K562 (cell line): ENCODE data around the gene DRICH1. TPM values are rescaled to one million over a fixed set of nuclear protein-coding genes. Genes with fewer than 3 reads are reported as not detected.

ENCODE experiments used
- ATAC-seq: fragments of 200-7000 bp; cut with Tn5 transposase; 3 replicates; pipeline ENCODE4 v1.9.1; 2020; ENCODE audit warnings: moderate library complexity
- BruUV-seq: library from RNA; stranded (reverse); fragments of 400-500 nt; replicated peaks from 2 replicates; lab custom pipeline; 2021; lab: Mats Ljungman, UMichigan
- CTCF ChIA-PET: fragments of 300-600 bp; formaldehyde crosslinking; extraction: SDS; loops from one replicate; lab custom pipeline; 2021; ENCODE audit warnings: low intra/inter-chr PET ratio; lab: Yijun Ruan, JAX
- POLR2A ChIA-PET: fragments of 300-600, 350-650 bp; sonication (Branson Sonifier 250); formaldehyde crosslinking; extraction: SDS; loops from one replicate; lab custom pipeline; 2021; ENCODE audit warnings: antibody characterized with exemption, inconsistent platforms; lab: Yijun Ruan, JAX
- DNase-seq, 4 experiments: peaks; one replicate each; pipeline versions ENCODE4 v3.0.0 to v3.0.0-alpha.2; 2011 to 2018; ENCODE audit warnings: low spot score in 3 of 4, mixed read lengths in 3 of 4; ENCODE audit errors: extremely low read depth in 1 of 4
- FAIRE-seq: peaks from 2 replicates; lab custom pipeline; 2011; peaks lifted over from hg19 to GRCh38; lab: Jason Lieb, UNC
- H2AFZ ChIP-seq: 2 replicates; pipeline ENCODE4 v1.6.0; 2011; ENCODE audit warnings: low read depth, low read length, control low read depth, inconsistent platforms
- H3K27ac ChIP-seq: fragments of 200-600 bp; 3 replicates; pipeline ENCODE4 v1.8.0; 2011; ENCODE audit warnings: low read depth, mild to moderate bottlenecking, control low read depth, inconsistent platforms, low read length, moderate library complexity, mixed read lengths; ENCODE audit errors: extremely low read depth
- H3K27me3 ChIP-seq, 2 experiments: fragments of 300-600 bp in 1 of 2; 2 replicates in 1 of 2; 3 replicates in 1 of 2; pipeline versions ENCODE4 v1.6.0 to v1.8.0; 2011; ENCODE audit warnings: inconsistent platforms in 2 of 2, low read length in 2 of 2, mild to moderate bottlenecking in 1 of 2, mixed read lengths in 1 of 2, moderate library complexity in 1 of 2; ENCODE audit not compliant: control insufficient read depth in 2 of 2, insufficient read depth in 2 of 2
- H3K36me3 ChIP-seq: fragments of 300-600 bp; 3 replicates; pipeline ENCODE4 v1.8.0; 2011; ENCODE audit warnings: mild to moderate bottlenecking, low read length, inconsistent platforms; ENCODE audit not compliant: control insufficient read depth, insufficient read depth
- H3K4me1 ChIP-seq, 2 experiments: fragments of 200-600 bp in 1 of 2; replicated peaks in 1 of 2; 2 replicates in 1 of 2; 3 replicates in 1 of 2; pipeline versions ENCODE4 v1.5.1 to v1.8.0; 2011; ENCODE audit warnings: inconsistent platforms in 2 of 2, low read length in 2 of 2, mild to moderate bottlenecking in 1 of 2, mixed read lengths in 1 of 2, moderate library complexity in 1 of 2; ENCODE audit not compliant: control insufficient read depth in 2 of 2, insufficient read depth in 2 of 2
- H3K4me2 ChIP-seq: 2 replicates; pipeline ENCODE4 v1.6.1; 2011; ENCODE audit warnings: low read length, control low read depth, inconsistent platforms, mixed read lengths; ENCODE audit not compliant: insufficient read depth
- H3K4me3 ChIP-seq: fragments of 200-600 bp; sonication (generic), shearing (Covaris generic); 2 replicates; pipeline ENCODE4 v1.5.1; 2016; ENCODE audit warnings: control low read depth, inconsistent platforms
- H3K79me2 ChIP-seq: fragments of 200-600 bp; 3 replicates; pipeline ENCODE4 v1.8.0; 2011; ENCODE audit warnings: low read length, inconsistent platforms; ENCODE audit not compliant: control insufficient read depth, insufficient read depth
- H3K9ac ChIP-seq, 2 experiments: 2 replicates each; pipeline versions ENCODE4 v1.6.0 to v1.6.1; 2011; ENCODE audit warnings: low read depth in 2 of 2, low read length in 2 of 2, control low read depth in 1 of 2, inconsistent platforms in 1 of 2, mild to moderate bottlenecking in 1 of 2, mixed read lengths in 1 of 2; ENCODE audit not compliant: insufficient read depth in 1 of 2
- H3K9me1 ChIP-seq: one replicate; pipeline ENCODE4 v1.6.0; 2011; ENCODE audit warnings: inconsistent platforms, mild to moderate bottlenecking, low read length, moderate library complexity; ENCODE audit not compliant: control insufficient read depth, insufficient read depth
- H3K9me3 ChIP-seq: replicated peaks from 2 replicates; pipeline ENCODE4 v1.5.1; 2011; ENCODE audit warnings: low read depth, low read length, inconsistent platforms; ENCODE audit not compliant: control insufficient read depth, insufficient read depth
- H4K20me1 ChIP-seq: replicated peaks from 2 replicates; pipeline ENCODE4 v1.6.1; 2011; ENCODE audit warnings: low read length, inconsistent platforms, mixed read lengths; ENCODE audit not compliant: control insufficient read depth, insufficient read depth
- ATF3 ChIP-seq, 2 experiments: fragments of 450-650 bp in 1 of 2; sonication (generic) in 1 of 2; formaldehyde crosslinking in 1 of 2; IDR thresholded peaks in 1 of 2; conservative IDR thresholded peaks in 1 of 2; 2 replicates each; pipeline versions ENCODE4 v1.6.1 to v1.8.1; 2016 to 2023; ENCODE audit warnings: mild to moderate bottlenecking in 2 of 2, moderate library complexity in 2 of 2, inconsistent platforms in 1 of 2, missing genetic modification reagents in 1 of 2
- CREB3 ChIP-seq: fragments of 450-650 bp; conservative IDR thresholded peaks from 2 replicates; pipeline ENCODE4 v1.6.1; 2016; ENCODE audit warnings: missing genetic modification characterization, low read depth, mild to moderate bottlenecking, missing compliant biosample characterization, moderate library complexity
- KDM5B ChIP-seq: fragments of 200-600 bp; sonication (generic); IDR thresholded peaks from 2 replicates; pipeline ENCODE4 v1.6.1; 2012; ENCODE audit warnings: low read depth, mild to moderate bottlenecking, moderate library complexity, low read length, control low read depth, inconsistent platforms; ENCODE audit not compliant: insufficient replicate concordance
- MAX ChIP-seq: sonication (generic); formaldehyde crosslinking; IDR thresholded peaks from 2 replicates; pipeline ENCODE4 v1.9.0; 2022; ENCODE audit warnings: mild to moderate bottlenecking, missing genetic modification reagents
- PRDM10 ChIP-seq: fragments of 450-650 bp; IDR thresholded peaks from 2 replicates; pipeline ENCODE4 v1.6.1; 2018; ENCODE audit not compliant: partially characterized antibody
- RBM25 ChIP-seq: fragments of 200-400 bp; formaldehyde crosslinking; IDR thresholded peaks from 2 replicates; pipeline ENCODE4 v1.6.1; 2018; ENCODE audit warnings: low read length, low read depth, moderate library complexity; ENCODE audit not compliant: severe bottlenecking
- SRSF9 ChIP-seq: fragments of 200-400 bp; formaldehyde crosslinking; IDR thresholded peaks from 2 replicates; pipeline ENCODE4 v1.6.1; 2017; ENCODE audit warnings: low read depth, low read length, borderline replicate concordance
- TAF7 ChIP-seq: fragments of 450-650 bp; IDR thresholded peaks from 2 replicates; pipeline ENCODE4 v1.6.1; 2016; ENCODE audit warnings: missing genetic modification characterization, missing compliant biosample characterization
- TEAD4 ChIP-seq, 2 experiments: sonication (generic) in 1 of 2; formaldehyde crosslinking in 1 of 2; IDR thresholded peaks; 2 replicates each; pipeline versions ENCODE4 v1.6.1 to v1.8.0; 2012 to 2022; ENCODE audit warnings: borderline replicate concordance in 1 of 2, inconsistent platforms in 1 of 2, low read length in 1 of 2, mild to moderate bottlenecking in 1 of 2, missing genetic modification reagents in 1 of 2
- U2AF2 ChIP-seq: fragments of 200-400 bp; formaldehyde crosslinking; optimal IDR thresholded peaks from 2 replicates; pipeline ENCODE3; 2017; ENCODE audit warnings: low read depth, mild to moderate bottlenecking, low read length
- ZNF395 ChIP-seq: fragments of 200-800 bp; sonication (Bioruptor generic); IDR thresholded peaks from 2 replicates; pipeline ENCODE4 v1.6.1; 2017; ENCODE audit warnings: missing genetic modification characterization, missing compliant biosample characterization
- WGBS: fragments of 100-300 bp; shearing (Covaris generic); methylation state at CpG from one replicate; pipeline ENCODE4 v1.1.6; 2016; ENCODE audit warnings: low coverage, mixed read lengths; ENCODE audit not compliant: insufficient coverage; ENCODE audit errors: missing lambda C conversion rate; 5-methylcytosine and 5-hydroxymethylcytosine counted together
- in situ Hi-C: fragments of 300-500 bp; cut with MboI; formaldehyde crosslinking; loops from 4 replicates; pipeline ENCODE4 v1.15.0; 2018; ENCODE audit warnings: inconsistent platforms, mixed read lengths
- intact Hi-C: fragments of 100-400 bp; cut with micrococcal nuclease; formaldehyde crosslinking; loops from 2 replicates; pipeline ENCODE4 v1.14.2; 2022
- polyA plus RNA-seq, 8 experiments: library from polyadenylated mRNA; depleted of rRNA in 4 of 8; stranded (reverse) in 5 of 8; unstranded in 3 of 8; fragments of >200 nt; fragmentation: Nextera tagmentation in 2 of 8; fragmentation: Illumina TruSeq in 1 of 8; extraction: Ambion mirVana in 2 of 8; extraction: Trizol in 1 of 8; gene quantifications; 2 replicates each; pipeline versions ENCODE4 v1.2.1 to v1.2.3, GENCODE V29; 2011 to 2014; ENCODE audit warnings: inconsistent platforms in 1 of 8, missing spikeins in 1 of 8
- total RNA-seq, 7 experiments: library from RNA; depleted of rRNA in 6 of 7; stranded (reverse); fragments of >200 nt in 6 of 7; fragmentation: Illumina TruSeq in 2 of 7; extraction: Trizol in 2 of 7; gene quantifications; 2 replicates each; pipeline versions ENCODE4 v1.2.1 to v1.2.3, GENCODE V29; 2011 to 2021; ENCODE audit warnings: low replicate concordance in 1 of 7

DRICH1 gene
- total and polyA plus RNA-seq, 9 of the 15 experiments (the other 6 are each of a cell fraction or from before 2014, with no cell fraction given), result 0.07 to 0.36 (median 0.14) TPM; not detected in 2

GRCh38 chr22:23670378-23671295 is 38.5 kb upstream of the DRICH1 start:
- POLR2A ChIA-PET, result no interaction called here
- TF ChIP-seq U2AF2 (no peak), CREB3 (tag) (no peak), ZNF395 (CRISPR knock-in tag) (no peak), TAF7 (tag) (no peak), ATF3 (IDR thresholded peaks at IDR 0.05) (no peak), ATF3 (CRISPR knock-in tag; conservative IDR thresholded peaks at IDR 0.05) (no peak), RBM25 (no peak), SRSF9 (no peak), PRDM10 (no peak), TEAD4 (IDR thresholded peaks at IDR 0.05; ENCODE audit: low read length) (no peak), TEAD4 (CRISPR knock-in tag; IDR thresholded peaks at IDR 0.05; ENCODE audit: borderline replicate concordance) (no peak), MAX (CRISPR knock-in tag) (no peak), KDM5B (no peak)
- TF ChIP-seq, all 486 proteins: peak for 0

More at GRCh38 chr22:23670378-23671295, 38.5 kb upstream of the DRICH1 start:
- FAIRE-seq, result no peak
- Histone ChIP-seq H3K9me3 (no peaks in the 10 kb centered on the region), H4K20me1 (no peaks in the 10 kb centered on the region), H3K27me3 (no peaks in the 10 kb centered on the region), H3K4me2 (no peak overlapping the region), H3K79me2 (no peaks in the 10 kb centered on the region), H2AFZ (no peak overlapping the region), H3K27ac (no peak overlapping the region), H3K4me1 (peaks cover 0 to 5% of the 10 kb centered on the region in 2 experiments; a peak in 2 of 5 replicates), H3K9me1 (no peaks in the 10 kb centered on the region), H3K9ac (no peak overlapping the region), H3K4me3 (no peak overlapping the region), H3K36me3 (no peaks in the 10 kb centered on the region)
- ATAC-seq, result no peak; the same call in 2 of the 3 replicates
- intact Hi-C loops, result no loop called here
- in situ Hi-C loops, result no loop called here
- CTCF ChIA-PET, result no interaction called here
- BruUV-seq, result no TSS peak
- no peak for DNase-seq
- WGBS, result 65% methylated on average over 14 of the region's 16 CpGs
